T47D (cell line): Measurements from ENCODE around the gene NRCAM.

Source experiments
- DNase-seq, 2 experiments: peaks; one replicate each; pipeline versions ENCODE4 v3.0.0 to v3.0.0-alpha.2; 2011 to 2012; ENCODE audit warnings: low read depth in 1 of 2, low spot score in 1 of 2
- JUND ChIP-seq: IDR thresholded peaks from 2 replicates; pipeline ENCODE4 v1.6.1; 2012; ENCODE audit warnings: low read depth
- in situ Hi-C: cut with HindIII; loops from 2 replicates; pipeline ENCODE4 v1.10.0; 2016; ENCODE audit warnings: low sequenced_read_pairs, low pct_unique_long_range_greater_than_20kb

Gene NRCAM

GRCh38 chr7:108310351-108310750 is 145.9 kb downstream of the NRCAM start:
- in situ Hi-C loops, result no loop called here
- DNase-seq, result no peak
- no peak for TF ChIP-seq JUND

GRCh38 chr7:108308903-108309302 is 147.3 kb downstream of the NRCAM start:
- no peak for DNase-seq

GRCh38 chr7:108308276-108308675 is 148.0 kb downstream of the NRCAM start:
- TF ChIP-seq JUND, result no peak
- in situ Hi-C loops, result no loop called here
- DNase-seq, result no peak

More at GRCh38 chr7:108308903-108309302, 147.3 kb downstream of the NRCAM start:
- TF ChIP-seq JUND, result no peak
- in situ Hi-C loops, result no loop called here

GRCh38 chr7:108307595-108307994 is 148.6 kb downstream of the NRCAM start:
- DNase-seq, result no peak
- in situ Hi-C loops, result no loop called here
- TF ChIP-seq JUND, result no peak

- no peak for DNase-seq
- TF ChIP-seq JUND, result no peak
- in situ Hi-C loops, result no loop called here
Measured at GRCh38 chr7:108307194-108307593, 149.0 kb downstream of the NRCAM start.

- TF ChIP-seq JUND, result no peak
- in situ Hi-C loops, result no loop called here
- no peak for DNase-seq
Measured at GRCh38 chr7:108303332-108303731, 152.9 kb downstream of the NRCAM start.

GRCh38 chr7:108301387-108301786 is 154.8 kb downstream of the NRCAM start:
- in situ Hi-C loops, result no loop called here
- no peak for TF ChIP-seq JUND
- no peak for DNase-seq

GRCh38 chr7:108299251-108299973 is 156.8 kb downstream of the NRCAM start:
- DNase-seq, result peak in 1 of 2 experiments; percentile 1
- TF ChIP-seq JUND, result peak; percentile 32; the same call in 1 of the 2 replicates
- in situ Hi-C loops, result no loop called here

- in situ Hi-C loops, result no loop called here
- TF ChIP-seq JUND, result no peak
- DNase-seq, result no peak
Measured at GRCh38 chr7:108296911-108297310, 159.3 kb downstream of the NRCAM start.

GRCh38 chr7:108294595-108294994 is 161.6 kb downstream of the NRCAM start:
- no peak for TF ChIP-seq JUND
- in situ Hi-C loops, result no loop called here
- DNase-seq, result no peak

GRCh38 chr7:108293149-108293612 is 163.1 kb downstream of the NRCAM start:
- TF ChIP-seq JUND, result no peak
- in situ Hi-C loops, result no loop called here
- DNase-seq, result no peak

GRCh38 chr7:108292541-108292940 is 163.7 kb downstream of the NRCAM start:
- TF ChIP-seq JUND, result no peak
- in situ Hi-C loops, result no loop called here
- DNase-seq, result no peak

GRCh38 chr7:108291791-108292440 is 164.3 kb downstream of the NRCAM start:
- in situ Hi-C loops, result no loop called here
- no peak for TF ChIP-seq JUND
- no peak for DNase-seq

- in situ Hi-C loops, result no loop called here
- no peak for DNase-seq
- TF ChIP-seq JUND, result no peak
Measured at GRCh38 chr7:108291152-108291508, 165.1 kb downstream of the NRCAM start.
